Raji (cell line): ENCODE data around the gene LRRTM3.

Experiments used
- POLR2A ChIP-seq: IDR thresholded peaks from 2 replicates; pipeline ENCODE4 v1.6.1; 2011; ENCODE audit warnings: low read depth, low read length, control low read depth; ENCODE audit not compliant: insufficient read depth

Gene LRRTM3

DNA sequence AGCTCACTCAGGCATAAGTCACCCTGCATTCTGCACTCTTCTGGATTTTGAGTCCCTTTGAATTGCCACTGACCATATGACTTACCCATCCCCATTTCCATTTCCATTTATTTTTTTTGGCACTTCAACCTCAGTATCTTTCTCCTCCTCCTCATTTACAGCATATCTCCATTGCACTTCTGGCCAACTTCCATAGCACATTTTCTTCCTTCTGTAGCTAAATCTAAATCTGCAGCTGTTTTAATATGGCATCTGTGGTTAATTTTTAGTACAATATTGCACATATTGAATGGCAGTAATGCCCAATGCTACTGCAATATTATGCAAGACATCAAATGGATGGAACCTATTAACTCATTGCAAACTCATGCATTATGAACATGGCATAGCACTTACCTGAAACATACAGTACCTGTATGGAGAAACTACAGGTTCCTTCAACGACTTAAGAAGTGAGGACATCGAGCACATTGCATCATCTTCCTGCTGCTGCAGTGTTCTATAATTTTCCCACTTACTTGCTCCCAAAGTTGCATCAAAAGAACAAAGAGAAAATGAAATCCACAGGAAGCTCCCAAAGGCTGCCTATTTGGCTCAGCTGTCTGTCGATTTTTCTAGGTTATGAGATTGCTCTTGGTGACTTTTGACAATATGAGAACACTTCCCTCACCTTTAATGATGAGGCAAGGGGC is 55.7 kb downstream of the LRRTM3 start:
- no peak for TF ChIP-seq POLR2A

GRCh38 chr10:66982053-66982420 is 56.2 kb downstream of the LRRTM3 start:
- no peak for TF ChIP-seq POLR2A

DNA sequence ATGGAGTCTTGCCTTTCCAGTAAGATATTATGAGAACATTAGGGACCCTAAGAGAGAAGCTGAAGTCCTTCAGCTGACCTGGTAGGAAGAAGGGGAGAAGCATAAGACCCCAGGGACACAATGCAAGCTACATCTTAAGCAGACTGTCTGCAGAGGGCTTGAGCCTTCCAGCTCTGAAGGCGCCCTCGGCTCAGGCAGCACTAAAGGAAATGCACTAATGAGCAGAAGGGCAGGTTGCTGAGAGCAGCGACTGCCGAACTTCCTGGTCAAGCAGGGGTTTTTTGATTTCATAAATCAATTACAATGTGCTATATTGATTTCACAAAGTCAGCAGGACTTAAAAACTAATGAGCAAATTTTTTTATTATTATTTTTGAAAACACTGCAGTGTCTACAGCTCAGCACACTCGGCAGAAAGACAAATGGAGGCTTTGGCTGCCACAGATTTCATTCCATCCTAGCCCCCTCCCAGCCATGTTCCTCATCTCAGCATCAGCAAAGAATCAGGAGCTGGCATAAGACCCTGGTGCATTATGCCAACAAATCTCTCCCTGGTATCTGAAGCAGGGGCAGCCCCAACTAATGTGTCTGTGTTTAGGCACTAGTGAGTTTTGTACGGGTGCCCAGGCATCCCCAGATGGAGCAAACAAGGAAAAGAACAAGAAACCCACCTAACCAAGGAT is 57.1 kb downstream of the LRRTM3 start:
- TF ChIP-seq POLR2A, result no peak

GRCh38 chr10:66983475-66983818 is 57.6 kb downstream of the LRRTM3 start:
- TF ChIP-seq POLR2A, result no peak

- no peak for TF ChIP-seq POLR2A
Observed at GRCh38 chr10:66990143-66990830, 64.5 kb downstream of the LRRTM3 start.

GRCh38 chr10:66996996-66997395 is 71.2 kb downstream of the LRRTM3 start:
- TF ChIP-seq POLR2A, result no peak

DNA sequence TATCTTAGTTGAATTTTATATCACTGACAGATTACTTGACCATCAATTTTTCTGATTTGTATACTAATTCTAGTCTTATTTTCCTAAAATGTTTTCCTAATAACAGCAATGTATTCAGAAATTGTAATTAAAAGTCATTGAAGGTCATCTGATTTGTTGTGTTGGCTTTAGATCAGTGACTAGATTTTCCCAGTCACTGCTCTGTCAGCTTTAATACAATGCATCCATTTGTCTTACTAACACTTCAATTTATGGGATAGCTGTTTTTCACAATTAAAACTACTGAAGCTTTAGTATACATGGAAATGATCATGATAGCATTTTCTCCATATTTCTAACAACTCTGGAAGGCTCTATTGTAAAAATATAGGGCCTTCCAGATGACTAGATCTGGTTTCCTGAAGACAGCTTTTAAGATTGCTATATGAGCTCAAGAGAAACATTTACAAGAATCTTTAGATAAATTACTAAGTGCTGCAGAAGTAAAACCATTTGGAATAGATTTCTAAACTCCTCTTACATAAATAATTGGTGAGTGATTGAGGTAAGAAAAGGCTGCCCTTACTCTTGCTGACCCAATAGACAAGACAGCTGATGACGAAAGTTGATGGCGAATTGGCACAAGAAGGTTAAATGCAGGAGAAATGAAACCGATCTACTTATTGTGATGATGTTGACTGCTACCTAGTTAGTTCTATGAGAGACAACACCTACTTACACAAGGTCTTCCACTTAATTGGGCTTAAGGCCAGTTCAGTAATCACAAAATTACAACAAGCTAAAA is 74.1 kb downstream of the LRRTM3 start:
- TF ChIP-seq POLR2A, result no peak

GRCh38 chr10:67004690-67005089 is 78.9 kb downstream of the LRRTM3 start:
- no peak for TF ChIP-seq POLR2A

DNA sequence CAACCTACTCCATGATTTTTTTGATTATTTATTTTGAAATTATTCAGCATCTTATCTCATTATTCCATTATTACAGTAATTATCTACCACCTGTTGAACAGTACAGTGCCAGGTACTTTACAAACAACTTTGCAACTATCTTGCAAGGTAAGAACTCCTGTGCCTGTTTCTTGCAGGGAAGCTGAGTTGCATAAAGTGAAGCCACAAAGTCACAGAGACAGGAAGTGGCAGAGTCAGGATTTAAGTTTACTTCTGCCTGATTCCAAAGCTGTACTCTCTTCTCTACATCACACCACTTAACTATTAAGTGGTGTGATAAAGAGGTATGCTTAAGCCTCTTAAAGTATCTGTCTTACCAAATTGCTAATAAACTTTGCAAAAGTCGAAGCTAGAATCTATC is 80.1 kb downstream of the LRRTM3 start:
- no peak for TF ChIP-seq POLR2A

DNA sequence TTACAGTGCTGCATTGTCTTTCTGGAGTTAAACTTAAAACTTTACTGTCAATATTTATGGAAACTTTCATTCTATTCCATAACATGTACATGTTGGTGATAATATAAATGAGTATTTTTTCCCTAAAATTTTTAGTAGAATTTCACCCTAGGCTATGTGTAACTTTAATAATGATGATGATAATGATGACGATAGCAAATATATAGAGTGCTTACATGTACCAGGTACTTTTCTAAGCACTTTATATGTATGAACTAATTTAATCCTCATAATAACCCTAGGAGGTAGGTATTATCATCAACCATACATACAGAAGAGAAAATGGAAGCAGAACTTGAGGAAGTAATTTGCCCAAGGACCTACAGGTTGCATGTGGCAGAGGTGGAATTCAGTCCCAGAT is 85.6 kb downstream of the LRRTM3 start:
- no peak for TF ChIP-seq POLR2A

DNA sequence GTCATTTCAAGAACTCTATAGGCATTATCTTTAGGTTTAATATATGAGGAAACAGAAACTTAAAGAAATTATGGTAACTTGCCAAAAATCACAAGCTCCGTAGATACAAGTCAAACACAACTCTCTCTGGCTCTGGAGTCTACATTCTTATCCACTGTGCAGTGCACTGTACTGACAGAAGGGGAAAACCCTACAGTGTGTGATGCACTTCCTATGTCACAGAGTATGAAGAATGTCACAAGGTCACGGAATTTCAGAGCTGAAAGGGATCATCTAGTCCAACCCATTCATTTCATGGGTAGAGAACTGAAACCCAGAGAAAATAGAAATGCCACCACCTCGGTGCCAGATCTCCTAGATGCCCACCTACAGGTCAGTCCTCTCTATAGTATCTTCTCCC is 86.1 kb downstream of the LRRTM3 start:
- no peak for TF ChIP-seq POLR2A

GRCh38 chr10:67015225-67015624 is 89.4 kb downstream of the LRRTM3 start:
- TF ChIP-seq POLR2A, result no peak

DNA sequence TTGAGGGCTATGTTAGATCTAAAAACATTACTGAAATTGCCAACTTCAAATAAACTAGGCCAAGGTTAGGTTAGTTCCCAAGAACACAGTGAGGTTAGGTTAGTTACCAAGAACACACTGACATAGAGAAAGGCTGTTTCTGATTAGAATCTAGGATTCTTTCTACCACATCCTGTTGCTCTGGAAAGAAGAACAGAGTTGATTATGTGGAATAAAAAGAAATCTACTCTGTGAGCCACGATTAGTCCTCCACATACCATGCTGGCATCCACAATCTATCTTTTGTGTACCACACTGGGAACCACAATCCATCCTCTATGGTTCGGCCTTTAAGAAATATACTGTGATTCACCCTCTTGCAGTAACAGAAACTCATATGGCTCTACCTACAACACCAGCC is 91.4 kb downstream of the LRRTM3 start:
- TF ChIP-seq POLR2A, result no peak

DNA sequence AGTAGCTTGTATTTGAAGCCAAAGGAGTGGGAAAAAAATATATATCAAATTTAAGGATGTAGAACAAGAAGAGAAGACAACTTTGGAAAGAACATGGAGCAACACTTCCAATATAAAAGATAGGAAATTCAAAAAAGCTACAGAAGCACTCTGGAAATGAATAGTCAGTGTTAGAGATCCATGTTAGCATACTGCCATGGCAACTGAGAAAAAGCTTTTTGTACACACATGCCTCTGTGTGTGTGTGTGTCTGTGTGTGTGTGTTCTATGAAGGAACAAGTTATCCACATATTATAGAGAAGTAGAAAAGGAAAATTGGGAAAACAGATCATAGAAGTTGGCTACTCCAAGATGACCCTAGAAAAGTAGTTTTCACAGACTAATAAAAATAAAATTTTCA is 96.3 kb downstream of the LRRTM3 start:
- TF ChIP-seq POLR2A, result no peak

- no peak for TF ChIP-seq POLR2A
Observed at GRCh38 chr10:67033878-67034277, 108.0 kb downstream of the LRRTM3 start.

DNA sequence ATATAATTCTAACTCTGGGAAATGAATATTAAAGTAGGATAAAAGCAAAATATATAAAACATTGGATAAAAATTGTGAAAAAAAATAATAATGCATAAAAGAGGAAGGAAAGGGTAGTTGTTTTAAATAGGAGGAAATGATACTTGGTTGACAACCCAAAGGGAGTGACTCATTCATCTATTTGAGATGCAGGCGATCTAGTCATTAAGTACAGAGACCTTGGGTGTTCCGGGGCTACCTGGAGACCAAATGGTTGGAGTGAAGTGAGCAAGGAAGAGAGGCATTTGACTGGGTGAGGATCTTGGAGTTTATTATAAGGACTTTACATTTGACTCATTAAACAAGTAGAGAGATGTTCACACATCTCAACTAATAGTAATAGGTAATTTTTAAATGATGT is 111.0 kb downstream of the LRRTM3 start:
- no peak for TF ChIP-seq POLR2A
